Activated CD8-positive, alpha-beta memory T cell treated with anti-CD3 and anti-CD28 coated beads, Interleukin-2, amount 50 U/mL, for 24 hours (primary cell): ENCODE results near the gene ITK.

Source experiments
- DNase-seq: peaks from one replicate; pipeline ENCODE4 v3.0.0-alpha.2; 2020; ENCODE audit errors: extremely low read depth

ITK gene

DNA sequence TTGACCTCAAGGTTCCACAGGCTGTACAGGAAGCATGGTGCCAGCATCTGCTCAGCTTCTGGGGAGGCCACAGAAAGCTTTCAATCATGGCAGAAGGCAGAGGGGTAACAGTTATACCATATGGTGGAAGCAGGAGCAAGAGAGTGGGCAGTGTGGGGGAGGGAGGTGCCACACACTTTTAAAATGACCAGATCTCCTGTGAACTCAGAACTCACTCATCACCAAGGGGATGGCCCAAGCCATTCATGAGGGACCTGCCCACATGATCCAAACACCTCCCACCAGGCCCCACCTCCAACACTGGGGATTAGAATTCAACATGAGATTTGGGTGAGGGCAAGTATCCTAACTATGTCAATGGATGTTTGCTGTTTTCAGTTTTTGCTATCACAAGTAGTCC, 101.5 kb downstream of the ITK start:
- no peak for DNase-seq

DNA sequence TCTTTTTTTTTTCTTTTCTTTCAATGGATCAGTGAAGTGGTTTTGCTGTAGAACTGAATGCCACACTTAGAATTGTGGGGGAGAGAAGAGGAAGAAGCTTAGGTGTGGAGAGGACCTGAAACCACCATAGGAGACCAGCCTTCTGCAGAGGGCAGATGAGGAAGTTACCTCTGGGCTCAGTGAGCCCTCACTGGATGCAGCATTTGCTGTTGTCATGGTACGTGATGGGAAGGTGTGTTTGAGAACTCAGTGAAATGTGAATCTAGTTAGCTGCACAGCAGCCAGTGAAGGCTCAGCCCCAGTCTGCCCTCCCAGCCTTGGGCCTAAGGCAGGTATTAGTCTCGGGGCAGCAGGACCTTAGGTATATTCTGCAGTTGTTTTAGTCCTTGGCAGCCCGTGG, 102.8 kb downstream of the ITK start:
- no peak for DNase-seq

GRCh38 chr5:157284458-157285212, 104.0 kb downstream of the ITK start:
- no peak for DNase-seq

GRCh38 chr5:157285310-157286035, 104.8 kb downstream of the ITK start:
- no peak for DNase-seq

DNA sequence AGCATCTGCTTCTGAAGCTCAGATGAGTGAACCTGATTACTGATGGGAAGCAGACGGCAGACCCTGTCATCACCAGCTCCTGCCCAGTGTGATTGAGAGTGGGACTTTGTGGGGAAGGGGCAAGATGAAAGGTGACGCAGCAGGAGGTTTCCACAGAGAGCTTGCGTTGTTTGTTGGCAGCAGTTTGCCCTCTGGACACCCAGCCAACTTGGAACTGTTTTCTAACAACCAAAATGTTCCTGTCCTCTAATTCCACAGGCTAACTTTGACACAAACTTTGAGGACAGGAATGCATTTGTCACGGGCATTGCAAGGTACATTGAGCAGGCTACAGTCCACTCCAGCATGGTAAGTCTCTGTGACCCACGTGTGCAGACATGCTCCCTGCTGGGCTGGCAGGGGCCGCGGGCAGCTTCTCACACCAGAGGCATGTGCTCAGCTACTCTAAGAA, 106.1 kb downstream of the ITK start:
- no peak for DNase-seq

GRCh38 chr5:157288405-157289163, 107.9 kb downstream of the ITK start:
- DNase-seq = no peak

GRCh38 chr5:157289164-157289819, 108.7 kb downstream of the ITK start:
- DNase-seq = no peak

- DNase-seq = no peak
Observed at GRCh38 chr5:157290156-157290980, 109.7 kb downstream of the ITK start.

GRCh38 chr5:157290981-157291711, 110.5 kb downstream of the ITK start:
- DNase-seq = no peak

DNA sequence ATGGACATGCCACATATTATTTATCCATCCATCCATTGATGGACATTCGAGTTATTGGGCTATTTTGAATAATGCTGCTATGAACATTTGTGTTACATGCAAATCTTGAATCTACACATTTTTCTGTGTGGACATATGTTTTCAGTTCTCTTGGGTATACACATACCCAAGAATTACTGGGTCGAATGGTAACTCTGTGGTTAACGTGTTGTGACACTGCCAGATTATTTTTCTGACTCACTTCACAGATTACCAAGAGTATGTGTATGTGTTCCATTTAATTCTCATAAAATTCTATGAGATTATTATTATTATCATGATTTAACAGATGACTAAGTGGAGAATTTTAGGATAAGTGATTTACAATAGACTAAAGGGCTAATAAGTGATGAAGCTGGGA, 112.0 kb downstream of the ITK start:
- no peak for DNase-seq

- no peak for DNase-seq
Observed at GRCh38 chr5:157294407-157295091, 113.9 kb downstream of the ITK start.

DNA sequence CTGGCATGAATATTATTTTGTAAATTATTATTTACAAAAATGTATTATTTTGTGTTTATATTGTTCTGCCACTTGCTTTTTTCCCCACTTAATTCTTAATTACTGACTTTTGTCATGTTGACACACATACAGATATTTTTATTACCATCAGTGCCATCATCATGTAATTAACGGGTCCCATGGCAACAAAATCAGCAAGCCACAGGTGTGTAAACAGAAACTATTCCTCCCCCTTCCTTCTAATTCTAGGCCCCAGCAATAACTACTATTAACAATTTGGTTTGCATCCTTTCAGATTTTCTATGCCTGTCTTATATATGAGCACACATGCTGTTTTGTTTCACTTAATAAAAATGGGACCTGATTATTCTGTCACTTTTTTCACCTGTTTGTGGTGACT, 114.6 kb downstream of the ITK start:
- DNase-seq = no peak

- DNase-seq = no peak
Observed at GRCh38 chr5:157300564-157300963, 119.9 kb downstream of the ITK start.

GRCh38 chr5:157301066-157301465, 120.4 kb downstream of the ITK start:
- DNase-seq = no peak

- DNase-seq = no peak
Observed at GRCh38 chr5:157303023-157303422, 122.4 kb downstream of the ITK start.

GRCh38 chr5:157303667-157304327, 123.2 kb downstream of the ITK start:
- DNase-seq = no peak
